GM19395 (cell line): Measurements from ENCODE around the gene PLA2G3.

Experiments
- ATAC-seq: cut with Tn5 transposase; IDR thresholded peaks from one replicate; pipeline ENCODE4 v1.9.1; 2021; ENCODE audit warnings: mild to moderate bottlenecking, moderate library complexity; ENCODE audit not compliant: unreplicated experiment

PLA2G3 gene

DNA sequence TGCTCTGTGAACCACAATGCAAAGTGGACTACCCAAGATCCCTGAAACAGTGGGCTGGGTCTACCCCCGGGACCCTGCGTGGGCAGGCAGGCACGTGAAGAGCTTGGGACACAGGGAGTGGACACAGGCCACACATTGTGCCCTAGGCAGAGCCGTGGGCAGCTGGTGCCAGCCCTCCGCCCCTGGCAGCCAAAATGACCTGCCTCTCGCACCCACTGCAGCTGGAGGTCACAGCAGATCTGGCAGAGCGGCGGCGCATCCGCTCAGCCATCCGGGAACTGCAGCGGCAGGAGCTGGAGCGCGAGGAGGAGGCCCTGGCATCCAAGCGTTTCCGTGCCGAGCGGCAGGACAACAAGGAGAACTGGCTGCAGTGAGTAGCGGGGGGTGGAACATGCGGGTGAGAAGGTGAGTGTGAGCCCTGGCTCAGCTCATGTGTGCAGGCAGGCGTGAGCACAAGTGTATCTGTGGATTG, 52.5 kb downstream of the PLA2G3 start:
- ATAC-seq = no peak

GRCh38 chr22:31086703-31087330, 53.5 kb downstream of the PLA2G3 start:
- ATAC-seq = no peak

DNA sequence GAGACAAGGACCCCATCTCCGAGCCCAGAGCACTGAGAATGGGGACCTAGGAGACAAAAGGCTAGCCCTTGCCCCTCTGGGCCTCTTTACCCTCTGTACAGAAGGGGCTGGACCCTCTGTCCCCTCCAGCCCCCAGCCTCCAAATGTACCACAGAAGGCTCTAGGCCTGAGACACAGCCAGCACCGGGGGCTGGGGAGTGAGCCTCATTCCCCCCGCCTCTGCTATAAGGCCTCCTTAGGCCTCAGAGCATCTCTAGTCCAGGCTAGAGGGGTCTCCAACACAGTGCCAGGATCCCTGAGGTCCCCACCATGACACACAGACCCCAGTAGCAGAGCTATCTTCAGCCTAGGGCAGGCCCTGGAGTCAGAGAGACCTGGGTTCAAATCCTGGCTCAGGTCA, 54.4 kb downstream of the PLA2G3 start:
- ATAC-seq = no peak

DNA sequence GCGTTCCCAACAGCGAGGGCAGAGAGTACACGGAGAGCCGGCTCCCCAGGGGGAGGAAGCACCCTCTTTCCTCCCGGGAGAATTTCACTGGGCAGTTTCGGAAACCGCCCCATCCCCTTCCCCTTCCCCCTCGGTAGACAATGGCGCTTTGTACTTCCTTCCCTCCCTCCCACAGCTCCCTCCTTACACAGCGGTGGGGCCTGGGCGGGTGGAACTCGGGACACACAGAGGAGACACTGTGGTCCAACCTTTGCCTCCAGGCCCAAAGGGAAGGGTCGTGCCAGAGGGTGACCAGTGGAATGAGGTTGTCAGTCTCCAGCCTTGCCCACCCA, 54.8 kb downstream of the PLA2G3 start:
- ATAC-seq = no peak

- peak; percentile 54 for ATAC-seq
Observed at GRCh38 chr22:31084811-31085492, 55.4 kb downstream of the PLA2G3 start.
